GM12878 (cell line): ENCODE results near the gene CFAP141. TPM values are rescaled to one million over a fixed set of nuclear protein-coding genes. Genes with fewer than 3 reads are reported as not detected.

Experiments
- ATAC-seq: fragments of 200-7000 bp; cut with Tn5 transposase; 3 replicates; pipeline ENCODE4 v1.9.1; 2020; ENCODE audit warnings: mild to moderate bottlenecking, moderate library complexity
- BruUV-seq: library from RNA; stranded (reverse); fragments of 400-500 nt; replicated peaks from 2 replicates; lab custom pipeline; 2021; lab: Mats Ljungman, UMichigan
- CTCF ChIA-PET: fragments of 300-600 bp; sonication (Branson Sonifier 250); formaldehyde crosslinking; extraction: SDS; loops from one replicate; lab custom pipeline; 2021; ENCODE audit warnings: inconsistent platforms; lab: Yijun Ruan, JAX
- POLR2A ChIA-PET: fragments of 350-600 bp; formaldehyde crosslinking; extraction: SDS; loops from one replicate; lab custom pipeline; 2021; ENCODE audit warnings: inconsistent platforms; lab: Charles Lee
- RAD21 ChIA-PET: fragments of 300-600 bp; sonication (Branson Sonifier 250); formaldehyde crosslinking; loops from one replicate; lab custom pipeline; 2023; ENCODE audit warnings: antibody characterized with exemption; ENCODE audit not compliant: unreplicated experiment; lab: Charles Lee
- SMC1A ChIA-PET: fragments of 300-600 bp; sonication (Branson Sonifier 250); formaldehyde crosslinking; loops from one replicate; lab custom pipeline; 2023; ENCODE audit not compliant: unreplicated experiment, uncharacterized antibody; lab: Charles Lee
- DNase-seq: peaks from one replicate; pipeline ENCODE4 v3.0.0-alpha.2; 2011; ENCODE audit warnings: low read depth, low spot score
- FAIRE-seq: peaks from 3 replicates; lab custom pipeline; 2011; peaks lifted over from hg19 to GRCh38; lab: Jason Lieb, UNC
- H2AFZ ChIP-seq: 2 replicates; pipeline ENCODE4 v1.6.0; 2011; ENCODE audit warnings: low read depth, low read length, control low read depth; ENCODE audit not compliant: control insufficient read depth
- H3K27ac ChIP-seq: 2 replicates; pipeline ENCODE4 v1.5.1; 2011; ENCODE audit warnings: control low read depth; ENCODE audit not compliant: control insufficient read depth, insufficient read depth
- H3K27me3 ChIP-seq, 2 experiments: replicated peaks in 1 of 2; 2 replicates each; pipeline versions ENCODE4 v1.6.0 to v1.6.1; 2011; ENCODE audit warnings: low read length in 1 of 2; ENCODE audit not compliant: control insufficient read depth in 2 of 2, insufficient read depth in 2 of 2
- H3K36me3 ChIP-seq, 2 experiments: 2 replicates each; pipeline ENCODE4 v1.5.1; 2011; ENCODE audit warnings: low read length in 1 of 2; ENCODE audit not compliant: control insufficient read depth in 2 of 2, insufficient read depth in 2 of 2
- H3K4me1 ChIP-seq: 2 replicates; pipeline ENCODE4 v1.6.1; 2011; ENCODE audit warnings: mild to moderate bottlenecking, low read length, moderate library complexity, mixed read lengths; ENCODE audit not compliant: control insufficient read depth, insufficient read depth
- H3K4me2 ChIP-seq: 2 replicates; pipeline ENCODE4 v1.6.0; 2011; ENCODE audit warnings: control low read depth; ENCODE audit not compliant: control insufficient read depth, insufficient read depth
- H3K4me3 ChIP-seq: fragments of 200-600 bp; sonication (generic); 2 replicates; pipeline ENCODE4 v1.5.1; 2016
- H3K79me2 ChIP-seq: 2 replicates; pipeline ENCODE4 v1.6.0; 2011; ENCODE audit warnings: low read length; ENCODE audit not compliant: control insufficient read depth, insufficient read depth
- H3K9ac ChIP-seq: 2 replicates; pipeline ENCODE4 v1.8.0; 2011; ENCODE audit warnings: low read length, control low read depth, mixed read lengths; ENCODE audit not compliant: control insufficient read depth, insufficient read depth
- H3K9me3 ChIP-seq: replicated peaks from 3 replicates; pipeline ENCODE4 v1.5.1; 2011; ENCODE audit warnings: mild to moderate bottlenecking, low read length; ENCODE audit not compliant: control insufficient read depth, insufficient read depth
- H4K20me1 ChIP-seq: 2 replicates; pipeline ENCODE4 v1.6.0; 2011; ENCODE audit not compliant: control insufficient read depth, insufficient read depth
- ATF3 ChIP-seq: IDR thresholded peaks from 2 replicates; pipeline ENCODE4 v1.6.1; 2011; ENCODE audit warnings: low read depth, mild to moderate bottlenecking, low read length, moderate library complexity, borderline replicate concordance; ENCODE audit errors: extremely low read depth
- BMI1 ChIP-seq: fragments of 450-650 bp; IDR thresholded peaks from 2 replicates; pipeline ENCODE4 v1.6.1; 2016; ENCODE audit warnings: mild to moderate bottlenecking, moderate library complexity, borderline replicate concordance
- EZH2 ChIP-seq: IDR thresholded peaks from 2 replicates; pipeline ENCODE4 v1.6.1; 2012; ENCODE audit warnings: low read depth, mild to moderate bottlenecking, control low read depth, inconsistent platforms, low read length, borderline replicate concordance; ENCODE audit not compliant: control insufficient read depth
- IRF3 ChIP-seq: fragments of 450-650 bp; IDR thresholded peaks from 2 replicates; pipeline ENCODE4 v1.6.1; 2014; ENCODE audit warnings: mild to moderate bottlenecking
- JUNB ChIP-seq: IDR thresholded peaks from 2 replicates; pipeline ENCODE4 v1.6.1; 2016; ENCODE audit warnings: antibody characterized with exemption, mild to moderate bottlenecking
- KDM1A ChIP-seq: fragments of 200-600 bp; sonication (generic); IDR thresholded peaks from 2 replicates; pipeline ENCODE4 v1.6.1; 2016; ENCODE audit warnings: borderline replicate concordance
- LARP7 ChIP-seq: fragments of 450-650 bp; IDR thresholded peaks from 2 replicates; pipeline ENCODE4 v1.6.1; 2017; ENCODE audit warnings: mild to moderate bottlenecking
- MTA3 ChIP-seq: IDR thresholded peaks from 2 replicates; pipeline ENCODE4 v1.6.1; 2012; ENCODE audit warnings: low read length, inconsistent platforms, borderline replicate concordance
- PML ChIP-seq: IDR thresholded peaks from 2 replicates; pipeline ENCODE4 v1.6.1; 2012; ENCODE audit warnings: low read length, inconsistent platforms
- RELB ChIP-seq: fragments of 450-650 bp; IDR thresholded peaks from 2 replicates; pipeline ENCODE4 v1.6.1; 2017; ENCODE audit warnings: low read depth, mild to moderate bottlenecking, moderate library complexity
- TBL1XR1 ChIP-seq: IDR thresholded peaks from 2 replicates; pipeline ENCODE4 v1.6.1; 2012; ENCODE audit warnings: low read depth, low read length, improper control_type of control experiment
- WRNIP1 ChIP-seq: IDR thresholded peaks from 2 replicates; pipeline ENCODE4 v1.6.1; 2011; ENCODE audit warnings: low read depth, low read length, improper control_type of control experiment, borderline replicate concordance
- ZZZ3 ChIP-seq: IDR thresholded peaks from 2 replicates; pipeline ENCODE4 v1.6.1; 2011; ENCODE audit warnings: low read depth; ENCODE audit not compliant: control insufficient read depth, insufficient read length
- whole genome bisulfite sequencing: methylation state at CpG from one replicate; pipeline ENCODE4 v1.1.6; 2016; ENCODE audit warnings: low lambda C conversion rate; ENCODE audit not compliant: insufficient replicate concordance, insufficient coverage; ENCODE audit errors: missing lambda C conversion rate; 5-methylcytosine and 5-hydroxymethylcytosine counted together
- in situ Hi-C: fragments of 300-500 bp; cut with MboI; formaldehyde crosslinking; loops from 9 replicates; pipeline ENCODE4 v1.14.3; 2018; ENCODE audit warnings: mixed read lengths
- intact Hi-C: fragments of 100-400 bp; cut with micrococcal nuclease; formaldehyde crosslinking; loops from one replicate; pipeline ENCODE4 v1.14.2; 2022; ENCODE audit not compliant: unreplicated experiment
- polyA plus RNA-seq, 11 experiments: library from polyadenylated mRNA; depleted of rRNA in 4 of 11; unstranded in 6 of 11; stranded (reverse) in 5 of 11; fragments of >200 nt; fragmentation: Nextera tagmentation in 4 of 11; fragmentation: Illumina TruSeq in 1 of 11; extraction: Ambion mirVana in 4 of 11; extraction: Trizol in 1 of 11; gene quantifications; 1 replicate in 1 of 11; 2 replicates in 10 of 11; pipeline versions ENCODE4 v1.2.1 to v1.2.3, GENCODE V29; 2011 to 2016; ENCODE audit warnings: inconsistent platforms in 2 of 11, missing spikeins in 2 of 11, low read depth in 1 of 11
- total RNA-seq, 4 experiments: library from RNA; depleted of rRNA in 3 of 4; stranded (reverse); fragments of >200 nt in 3 of 4; fragmentation: Illumina TruSeq in 1 of 4; extraction: Trizol in 1 of 4; gene quantifications; 2 replicates each; pipeline versions ENCODE4 v1.2.1 to v1.2.3, GENCODE V29; 2013 to 2021

Gene CFAP141
- total and polyA plus RNA-seq, 10 of the 15 experiments (the other 5 are each of a cell fraction or from before 2014, with no cell fraction given) = not detected

- ChIA-PET POLR2A (no interaction called here), CTCF (interaction anchor here (0.6 kb wide), 1 partner anchor 105 kb away, joined by 3 read pairs; no protein-coding TSS in a partner anchor), RAD21 (no interaction called here), SMC1A (interaction anchor here (1.1 to 2.4 kb wide), 2 partner anchors 11 kb away, joined by 3 to 10 read pairs; partner anchors contain the start of gene NUP210L)
- 100% methylated on average over 1 of the region's 1 CpG for WGBS
- no peaks in the 10 kb centered on the region for H3K4me1 ChIP-seq
- no peaks in the 10 kb centered on the region; the same call in none of the 2 replicates for H3K79me2 ChIP-seq
- intact Hi-C loops = no loop called here
- H3K4me2 ChIP-seq = no peak overlapping the region
- no peak overlapping the region for H3K4me3 ChIP-seq
- DNase-seq = no peak
- peaks cover 19 to 58% of the 10 kb centered on the region in 2 experiments for H3K36me3 ChIP-seq
- TF ChIP-seq ZZZ3 = no peak
- TF ChIP-seq KDM1A = no peak
- no peak for TF ChIP-seq TBL1XR1
- no peak for TF ChIP-seq EZH2
- no peak for TF ChIP-seq PML
- no peak for TF ChIP-seq RELB
- no peak for TF ChIP-seq ATF3
- TF ChIP-seq LARP7 = no peak
- TF ChIP-seq JUNB = no peak
- TF ChIP-seq WRNIP1 = no peak
- TF ChIP-seq BMI1 = no peak
- no peak for TF ChIP-seq MTA3
- no peak for TF ChIP-seq IRF3
- in situ Hi-C loops = no loop called here
- H3K9ac ChIP-seq = no peak overlapping the region
- no TSS peak for BruUV-seq
- no peak for FAIRE-seq
- no peak overlapping the region for H3K27ac ChIP-seq
- no peaks in the 10 kb centered on the region; the same call in 1 of the 2 replicates for H4K20me1 ChIP-seq
- no peak for ATAC-seq
- H2AFZ ChIP-seq = no peak overlapping the region
- no peaks in the 10 kb centered on the region for H3K9me3 ChIP-seq
- H3K27me3 ChIP-seq = no peaks in the 10 kb centered on the region
Observed at GRCh38 chr1:154166207-154166606, 39.9 kb downstream of the CFAP141 start.
